HG02623 (cell line): Measurements from ENCODE around the gene CNTN5.
"Not testable (repeated sequence)": the region's sequence is repeated elsewhere in the genome, so short reads cannot be mapped to it uniquely, and the experiment has no call there.

ENCODE experiments used
- ATAC-seq: cut with Tn5 transposase; IDR thresholded peaks from one replicate; pipeline ENCODE4 v1.9.1; 2021; ENCODE audit warnings: moderate library complexity; ENCODE audit not compliant: unreplicated experiment

Gene CNTN5

DNA sequence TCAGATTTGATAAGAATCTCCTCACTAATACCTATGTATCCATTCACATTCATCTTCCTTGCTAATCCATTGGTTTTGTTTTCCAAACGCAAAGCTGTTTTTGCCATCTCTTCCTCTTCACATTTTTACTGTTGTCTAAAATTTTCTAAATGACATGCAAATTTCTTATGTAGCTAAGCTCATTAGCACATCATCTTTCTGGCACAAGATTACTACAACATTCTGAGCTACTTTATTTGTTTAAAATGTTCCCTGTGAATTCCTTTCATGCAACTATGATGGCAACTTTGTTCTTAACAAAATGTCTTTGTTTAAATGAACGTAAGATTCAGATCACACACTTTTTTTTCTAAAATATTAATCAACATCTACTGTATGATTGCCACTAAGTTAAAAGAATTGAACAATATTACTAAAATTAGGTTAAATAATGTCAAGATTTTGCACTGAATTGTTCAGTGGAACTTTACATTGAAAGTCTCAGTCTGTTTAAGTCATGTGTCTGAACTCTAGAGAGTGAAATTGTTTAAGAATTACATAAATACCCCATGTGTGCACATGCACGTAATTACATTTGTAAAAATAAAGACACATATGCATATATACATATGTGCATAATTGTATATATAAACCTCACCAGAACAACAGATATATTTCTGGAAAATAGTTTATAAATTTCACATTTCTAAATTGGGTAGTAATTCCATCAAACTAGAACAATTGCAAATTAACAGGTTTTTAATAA lies 688.4 kb downstream of the CNTN5 start:
- no peak for ATAC-seq

DNA sequence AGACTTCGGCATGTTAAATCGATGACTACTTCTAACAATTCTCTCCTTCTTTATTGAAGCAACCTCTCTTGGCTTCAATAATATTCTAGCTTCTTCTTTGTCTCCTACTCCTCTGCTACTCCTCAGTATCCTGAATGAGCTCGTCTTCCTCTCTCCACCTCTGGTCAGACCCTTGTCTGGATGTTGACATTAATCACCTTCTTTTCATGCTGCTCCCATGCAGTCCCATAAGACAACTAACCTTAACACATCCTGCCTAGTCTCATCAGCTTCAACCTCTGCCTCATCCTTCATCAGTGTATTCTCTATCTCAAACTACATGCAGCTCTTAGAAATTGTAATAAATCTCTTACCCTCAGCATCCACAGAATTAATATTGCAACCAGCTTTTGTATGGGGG lies 695.6 kb downstream of the CNTN5 start:
- ATAC-seq, result no peak

DNA sequence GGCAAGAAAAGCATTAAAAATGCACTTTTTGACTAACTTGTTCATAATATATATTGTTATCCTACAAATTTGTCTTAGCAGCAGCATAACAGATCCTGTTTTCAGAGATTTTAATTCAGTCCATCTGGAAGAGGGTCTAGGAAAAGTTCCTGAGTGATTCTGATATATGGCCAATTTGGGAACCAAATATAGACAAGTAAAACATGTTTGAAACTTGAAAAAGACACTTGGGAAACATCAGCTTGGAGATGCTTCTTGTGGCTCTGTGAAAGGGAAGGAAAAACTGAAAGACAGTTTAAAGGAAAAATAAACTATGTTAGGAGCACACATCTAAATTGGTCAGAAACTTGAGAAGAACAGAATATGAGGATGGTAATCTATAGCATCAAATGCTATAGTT lies 697.5 kb downstream of the CNTN5 start:
- no peak for ATAC-seq

DNA sequence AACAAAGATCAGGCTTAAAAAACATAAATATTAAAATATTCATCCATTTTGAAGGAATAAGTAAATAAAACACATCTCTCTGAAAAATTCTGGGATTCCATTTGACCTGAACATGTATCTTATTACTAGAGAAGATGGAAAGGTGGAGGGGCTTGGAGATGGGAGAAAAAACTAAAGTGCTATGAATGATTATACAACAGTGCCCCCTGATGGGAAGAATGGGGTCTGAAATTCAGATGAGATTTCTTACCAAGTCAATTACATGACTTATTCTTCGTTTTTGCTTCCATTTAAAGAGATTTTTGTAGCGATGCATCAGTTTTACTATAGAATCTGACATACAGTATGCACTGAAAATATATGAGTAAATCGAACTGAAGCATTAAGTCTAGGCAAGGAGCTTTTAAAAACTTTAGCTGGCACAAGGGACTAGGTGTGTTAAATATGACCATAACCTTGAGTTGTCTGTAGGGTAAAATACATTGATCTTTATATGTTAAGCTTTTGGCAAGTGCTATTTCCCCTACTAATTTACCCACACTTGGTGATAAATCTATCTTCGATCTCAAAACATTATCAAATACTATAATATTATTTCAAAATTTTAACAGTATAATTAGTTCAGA lies 718.8 kb downstream of the CNTN5 start:
- ATAC-seq, result no peak

DNA sequence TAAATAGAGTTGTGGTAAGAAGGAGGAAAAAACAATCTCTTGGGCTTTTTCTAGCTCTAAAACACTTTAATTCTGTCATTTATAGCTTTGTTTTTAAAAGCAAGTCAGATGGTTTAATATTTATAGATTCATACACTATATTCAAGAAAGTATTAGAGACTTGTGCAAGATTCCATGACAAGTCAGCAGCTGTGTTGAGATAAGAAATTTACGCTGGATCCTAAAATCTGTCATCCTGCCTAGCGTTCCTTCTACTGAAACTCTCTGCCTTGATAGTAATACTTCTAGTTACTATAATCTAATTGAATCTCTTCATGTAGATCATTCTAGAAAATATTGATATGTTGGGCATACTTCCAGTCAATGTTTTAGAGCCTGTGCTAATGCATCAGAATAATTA lies 721.8 kb downstream of the CNTN5 start:
- no peak for ATAC-seq

DNA sequence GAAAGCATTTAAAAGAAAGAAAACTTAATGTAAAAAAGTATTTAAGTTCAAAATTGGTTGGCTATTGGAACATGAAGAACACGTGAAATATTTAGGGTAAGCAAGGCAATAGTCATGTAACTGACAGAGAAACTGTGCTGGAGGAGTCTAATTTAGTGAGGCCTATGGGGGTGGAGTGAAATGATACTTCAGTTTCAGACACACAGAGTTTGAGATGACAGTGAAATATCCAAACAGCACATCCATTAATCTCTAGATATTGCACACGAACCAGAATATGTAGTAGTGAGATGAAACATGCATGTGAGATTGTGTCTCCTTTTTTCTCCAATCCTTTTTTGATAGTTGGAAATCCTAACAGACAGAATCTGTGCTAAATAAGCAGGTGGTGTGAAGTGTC lies 739.0 kb downstream of the CNTN5 start:
- ATAC-seq, result no peak

DNA sequence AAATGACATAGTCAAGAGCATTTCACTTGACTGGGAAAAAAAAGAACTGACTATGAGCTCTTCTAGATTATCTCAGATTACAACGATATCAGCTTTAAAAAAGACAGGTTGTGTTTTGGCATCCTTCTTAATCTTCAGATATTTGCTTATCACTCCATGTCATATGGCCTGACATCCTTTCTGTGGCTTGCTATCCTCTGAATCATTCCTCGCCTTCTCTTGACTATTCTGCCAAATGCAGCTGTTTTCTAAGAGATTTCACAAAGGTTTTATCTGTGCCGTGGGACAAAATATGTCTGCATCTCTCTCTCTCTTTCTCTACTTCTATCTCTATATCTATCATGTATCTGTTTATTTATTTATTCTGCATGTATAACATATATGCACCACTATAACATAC lies 746.1 kb downstream of the CNTN5 start:
- ATAC-seq, result no peak

DNA sequence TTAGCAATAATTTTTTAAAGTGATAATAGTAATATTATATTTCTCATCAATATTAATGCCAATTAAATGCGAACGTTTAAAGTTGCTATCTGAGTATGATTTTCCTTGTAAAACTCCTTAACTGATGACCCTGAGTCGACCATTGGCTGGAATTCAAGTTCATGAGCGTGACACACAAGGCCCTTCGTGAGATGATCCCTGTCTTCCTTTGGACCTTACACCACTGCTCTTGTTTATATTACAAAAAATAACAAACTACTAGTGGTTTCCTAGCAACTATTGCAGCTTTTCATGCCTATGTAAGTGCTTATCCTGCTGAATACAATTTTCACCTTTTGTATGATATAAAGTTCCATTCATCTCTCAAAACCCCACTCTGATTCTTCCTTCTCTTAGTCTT lies 752.9 kb downstream of the CNTN5 start:
- ATAC-seq, result no peak

DNA sequence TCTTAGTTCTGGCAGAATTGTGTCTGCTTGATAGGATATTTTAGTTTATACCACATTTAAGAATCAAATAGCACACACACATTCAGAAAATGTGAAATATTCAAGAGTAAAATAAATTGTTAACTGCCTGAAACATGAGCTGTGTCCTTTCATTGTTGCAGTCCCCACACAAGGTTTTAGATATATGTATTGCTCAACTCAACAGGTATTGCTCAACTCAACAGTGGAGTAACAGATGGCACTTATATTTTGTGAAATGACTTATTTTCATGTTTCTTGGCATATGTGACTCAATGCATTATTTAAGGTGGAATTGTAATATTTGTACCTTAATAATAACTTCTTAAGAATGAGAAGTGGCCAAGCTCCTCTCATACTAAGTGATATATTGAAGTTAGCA lies 760.3 kb downstream of the CNTN5 start:
- no peak for ATAC-seq

DNA sequence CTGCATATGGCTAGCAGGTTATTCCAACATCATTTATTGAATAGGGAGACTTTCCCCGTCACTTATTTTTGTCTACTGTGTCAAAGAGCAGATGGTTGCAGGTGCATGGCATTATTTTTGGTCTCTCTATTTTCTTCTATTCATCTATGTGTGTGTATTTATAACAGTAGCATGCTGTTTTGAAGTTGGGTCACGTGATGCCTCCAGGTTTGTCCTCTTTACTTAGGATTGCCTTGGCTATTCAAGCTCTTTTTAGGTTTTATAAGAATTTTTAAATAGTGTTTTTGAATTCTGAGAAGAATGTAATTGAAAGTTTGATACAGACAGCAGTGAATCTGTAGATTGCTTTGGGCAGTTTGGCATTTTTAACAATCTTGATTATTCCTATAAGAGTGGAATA lies 770.6 kb downstream of the CNTN5 start:
- no peak for ATAC-seq

DNA sequence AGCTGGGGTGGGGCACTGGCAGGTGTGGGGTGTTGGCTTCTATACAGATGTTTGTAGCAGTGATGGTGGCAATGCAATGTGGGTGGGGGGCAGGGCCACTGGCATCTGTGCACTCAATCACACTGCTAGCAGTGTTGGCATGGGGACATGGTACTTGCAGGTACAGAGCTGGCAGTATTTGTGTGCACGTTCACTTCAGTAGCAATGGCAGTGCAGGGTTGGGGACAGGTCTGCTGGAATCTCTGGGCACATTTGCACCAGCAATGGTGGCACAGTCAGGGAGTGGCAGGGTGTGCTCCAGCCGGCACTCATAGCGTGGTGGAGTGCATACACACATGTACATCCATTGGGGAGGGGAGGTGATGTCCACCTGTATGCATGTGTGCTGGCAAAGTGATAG lies 775.2 kb downstream of the CNTN5 start:
- ATAC-seq, result no peak

DNA sequence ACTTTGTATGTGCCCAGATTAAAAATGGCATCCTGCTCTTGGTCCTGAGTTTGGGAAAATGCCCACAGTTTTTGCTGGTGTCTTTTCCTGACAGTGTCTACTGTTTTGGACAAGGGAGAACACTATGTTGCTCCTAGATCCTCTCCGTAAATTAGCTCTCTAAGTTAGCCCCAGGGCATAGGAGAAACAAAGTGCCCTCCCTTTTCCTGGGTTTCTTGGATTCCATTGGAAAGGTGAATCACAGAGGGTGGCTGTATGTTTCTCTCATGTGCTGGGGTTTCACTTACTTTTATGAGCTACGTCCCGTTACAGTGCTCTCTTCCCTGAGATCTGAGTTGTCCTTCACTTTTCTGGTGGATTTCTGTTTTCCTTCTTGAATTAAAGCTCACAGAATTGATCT lies 782.8 kb downstream of the CNTN5 start:
- no peak for ATAC-seq

DNA sequence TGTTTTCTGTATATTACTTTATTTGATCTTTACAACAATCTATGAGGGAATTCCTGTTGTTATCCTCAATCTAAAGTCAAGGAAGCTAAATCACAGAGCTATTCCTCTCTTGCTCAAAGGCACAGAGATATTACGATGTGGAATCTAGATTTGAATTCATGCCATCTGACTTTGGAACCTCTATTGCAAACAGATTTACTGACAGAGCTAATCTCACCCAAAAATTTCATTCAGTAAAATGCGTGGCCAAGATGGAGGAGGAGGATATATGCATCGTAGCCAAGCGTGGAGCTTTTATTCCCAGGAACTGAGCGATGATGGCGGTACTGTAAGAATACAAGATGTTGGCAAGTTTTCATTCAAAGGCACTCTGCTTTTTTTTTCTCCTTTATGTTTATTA lies 791.8 kb downstream of the CNTN5 start:
- no peak for ATAC-seq

DNA sequence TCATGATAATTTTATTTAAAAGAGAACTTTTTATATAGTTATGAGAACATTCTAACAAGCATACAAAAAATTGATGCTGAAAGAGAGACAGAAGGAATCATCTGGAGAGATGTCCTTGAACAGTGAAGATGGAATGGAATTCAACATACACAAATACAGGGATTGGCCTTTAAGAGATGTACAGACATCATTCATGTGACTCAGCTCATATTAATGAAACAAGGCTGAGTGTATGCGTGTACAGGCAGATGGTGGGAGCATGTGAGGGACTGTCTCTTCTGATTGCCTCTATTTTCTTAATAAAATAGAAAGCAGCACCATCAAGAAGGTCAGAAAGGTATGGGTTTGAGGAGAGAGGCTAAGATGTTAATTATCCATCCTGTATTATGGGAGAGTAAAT lies 793.3 kb downstream of the CNTN5 start:
- ATAC-seq, result no peak

DNA sequence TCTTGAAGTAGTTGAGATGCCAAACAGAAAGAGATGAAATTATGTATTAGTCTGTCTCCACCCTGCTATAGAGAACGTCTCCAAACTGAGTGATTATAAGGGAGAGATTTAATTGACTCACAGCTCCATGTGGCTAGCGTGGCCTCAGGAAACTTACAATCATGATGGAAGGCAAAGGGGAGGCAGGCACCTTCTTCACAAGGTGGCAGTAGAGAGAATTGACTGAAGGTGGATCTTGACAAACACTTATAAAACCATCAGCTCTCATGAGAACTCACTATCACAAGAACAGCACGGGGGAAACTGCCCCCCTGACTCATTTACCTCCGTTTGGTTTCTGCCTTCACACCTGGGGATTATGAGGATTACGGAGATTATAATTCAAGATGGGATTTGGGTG lies 794.0 kb downstream of the CNTN5 start:
- ATAC-seq, result no peak

DNA sequence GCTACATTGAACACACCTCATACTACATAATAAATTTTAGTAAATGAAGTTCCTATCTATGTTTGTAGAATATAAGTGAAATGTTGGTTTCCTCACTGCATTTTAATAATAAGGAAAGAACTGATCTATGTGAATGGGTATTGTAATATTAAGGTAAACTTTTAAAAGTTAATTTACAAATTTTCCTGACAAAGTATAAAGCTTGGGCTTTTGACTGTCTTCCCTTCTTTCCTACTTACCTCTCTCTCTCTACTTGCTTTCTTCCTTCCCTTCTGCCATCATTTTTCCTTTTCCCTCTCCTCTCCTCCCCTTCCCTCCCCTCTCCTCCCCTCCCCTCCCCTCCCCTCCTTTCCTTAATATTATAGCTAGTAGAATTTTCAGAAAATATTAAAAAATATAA lies 798.2 kb downstream of the CNTN5 start:
- ATAC-seq, result no peak

DNA sequence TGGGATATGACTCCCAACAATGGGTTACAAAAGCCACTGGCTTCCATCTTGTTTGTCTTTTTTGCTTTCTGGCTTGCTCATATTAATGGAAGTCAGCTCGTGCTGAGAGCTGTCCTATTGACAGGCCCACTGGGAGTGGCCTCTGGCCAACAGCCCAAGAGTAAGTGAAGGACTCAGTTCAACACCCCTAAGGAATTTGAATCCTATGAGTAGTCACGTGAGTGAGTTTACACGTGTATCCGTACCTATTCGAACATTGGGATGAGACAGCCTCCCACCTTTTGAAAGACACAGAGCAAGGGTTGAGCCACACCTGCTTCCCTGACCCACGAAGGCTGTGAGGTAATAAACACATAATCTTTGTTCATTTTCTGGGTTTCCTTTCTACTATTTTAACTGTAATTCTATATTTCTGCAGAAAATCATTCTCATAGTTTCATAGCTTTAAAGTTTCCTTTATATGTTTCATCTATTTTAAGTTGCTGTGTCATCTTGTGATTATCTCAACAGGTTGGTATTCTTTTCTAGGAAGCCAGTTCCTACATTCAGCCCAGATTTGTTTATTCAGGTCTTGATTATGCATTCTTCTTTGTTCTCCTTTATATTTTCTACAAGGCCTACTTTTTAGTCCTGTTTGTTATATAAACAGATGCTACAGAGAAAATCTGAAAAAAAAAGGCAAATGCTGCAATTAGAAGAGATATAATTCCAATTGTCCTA lies 802.3 kb downstream of the CNTN5 start:
- ATAC-seq, result no peak

DNA sequence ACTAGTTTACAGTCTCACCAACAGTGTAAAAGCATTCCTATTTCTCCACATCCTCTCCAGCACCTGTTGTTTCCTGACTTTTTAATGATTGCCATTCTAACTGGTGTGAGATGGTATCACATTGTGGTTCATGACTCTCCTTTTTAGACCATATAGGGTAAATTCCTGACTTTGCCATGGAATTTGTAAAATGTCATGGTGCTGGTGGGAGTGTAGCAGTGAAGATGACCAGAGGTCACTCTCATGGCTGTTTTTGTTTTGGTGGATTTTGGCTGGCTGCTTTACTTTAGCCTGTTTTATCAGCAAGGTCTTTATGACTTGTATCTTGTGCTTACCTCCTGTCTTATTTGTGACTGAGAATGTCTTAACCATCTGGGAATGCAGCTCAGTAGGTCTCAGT lies 816.0 kb downstream of the CNTN5 start:
- not testable (repeated sequence) for ATAC-seq

DNA sequence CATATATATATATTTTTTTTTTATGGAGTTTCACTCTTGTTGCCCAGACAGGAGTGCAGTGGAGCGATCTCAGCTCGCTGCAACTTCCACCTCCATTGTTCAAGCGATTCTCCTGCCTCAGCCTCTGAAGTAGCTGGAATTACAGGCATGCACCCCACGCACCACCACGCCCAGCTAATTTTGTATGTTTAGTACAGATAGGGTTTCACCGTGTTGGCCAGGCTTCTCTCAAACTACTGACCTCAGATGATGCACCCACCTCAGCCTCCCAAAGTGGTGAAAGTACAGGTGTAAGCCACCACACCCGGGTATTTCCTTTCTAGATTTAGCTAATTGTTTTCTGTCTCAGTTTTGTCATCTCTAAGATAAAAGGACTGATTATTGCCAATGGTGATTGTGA lies 821.1 kb downstream of the CNTN5 start:
- no peak for ATAC-seq

DNA sequence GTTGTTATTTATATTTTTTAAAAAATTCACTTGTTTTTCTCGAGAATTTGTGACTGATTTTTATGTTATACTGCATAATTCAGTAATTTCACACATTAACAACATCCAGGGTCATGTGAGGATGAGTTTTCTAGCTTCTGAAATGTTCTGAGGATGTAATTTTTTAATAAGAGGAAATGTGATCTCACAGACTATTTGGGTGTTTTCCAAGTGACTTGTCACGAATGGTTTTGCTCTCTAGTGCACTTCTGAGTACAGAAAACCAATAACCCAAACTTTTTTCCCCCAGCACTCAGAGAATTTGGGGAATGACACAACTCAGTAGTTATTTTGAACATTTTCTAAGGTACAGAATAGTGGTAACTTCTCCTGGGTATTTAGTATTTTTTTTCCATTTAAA lies 845.2 kb downstream of the CNTN5 start:
- ATAC-seq, result no peak

DNA sequence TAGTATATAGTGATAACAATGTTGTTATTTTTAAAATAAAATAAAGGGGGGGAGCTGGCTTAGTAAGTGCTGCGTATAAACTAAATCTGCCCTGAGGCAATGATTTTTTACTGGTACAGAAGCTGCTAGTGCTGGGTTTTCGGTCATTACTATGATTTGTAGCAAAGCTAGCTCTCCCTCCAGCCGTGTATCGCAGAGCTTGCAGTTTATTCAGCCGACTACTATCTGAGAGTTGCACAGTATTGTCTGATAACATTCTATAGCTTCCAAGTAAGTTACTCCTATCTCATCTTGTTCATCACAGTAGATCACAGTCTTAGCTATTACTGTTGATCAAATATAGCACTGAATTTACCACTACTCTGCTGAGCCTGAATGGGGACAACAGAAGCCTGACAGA lies 860.9 kb downstream of the CNTN5 start:
- ATAC-seq, result no peak

DNA sequence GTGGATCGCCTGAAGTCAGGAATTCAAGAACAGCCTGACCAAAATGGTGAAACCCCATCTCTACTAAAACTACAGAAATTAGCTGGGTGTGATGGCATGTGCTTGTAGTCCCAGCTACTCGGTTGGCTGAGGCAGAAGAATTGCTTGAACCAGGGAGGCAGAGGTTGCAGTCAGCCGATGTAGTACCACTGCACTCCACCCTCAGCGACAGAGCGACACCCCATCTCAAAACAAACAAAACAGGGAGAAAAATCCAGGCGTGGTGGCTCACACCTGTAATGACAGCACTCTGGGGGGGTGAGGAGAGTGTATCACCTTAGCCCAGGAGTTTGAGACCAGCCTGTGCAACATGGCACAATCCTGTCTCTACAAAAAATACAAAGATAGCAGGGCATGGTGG lies 864.0 kb downstream of the CNTN5 start:
- ATAC-seq, result no peak
